H1 (cell line): ENCODE measurements around the gene CEP104. TPM values are rescaled to one million over a fixed set of nuclear protein-coding genes. Genes with fewer than 3 reads are reported as not detected.
"Not testable (repeated sequence)": the region's sequence is repeated elsewhere in the genome, so short reads cannot be mapped to it uniquely, and the experiment has no call there.

ENCODE experiments used
- CTCF ChIA-PET: fragments of 300-600 bp; sonication (Branson Sonifier 250); formaldehyde crosslinking; loops from one replicate; lab custom pipeline; 2021; ENCODE audit not compliant: partially characterized antibody; lab: Charles Lee
- POLR2A ChIA-PET: fragments of 300-600 bp; sonication (Branson Sonifier 250); formaldehyde crosslinking; loops from one replicate; lab custom pipeline; 2021; ENCODE audit warnings: inconsistent platforms; ENCODE audit not compliant: partially characterized antibody; lab: Charles Lee
- DNase-seq, 2 experiments: peaks; one replicate each; pipeline versions ENCODE4 v3.0.0 to v3.0.0-alpha.2; 2010 to 2022; ENCODE audit warnings: low spot score in 2 of 2, low read depth in 1 of 2, mixed read lengths in 1 of 2
- FAIRE-seq: peaks from 2 replicates; lab custom pipeline; 2011; peaks lifted over from hg19 to GRCh38; lab: Jason Lieb, UNC
- H2AFZ ChIP-seq: 2 replicates; pipeline ENCODE4 v1.8.1; 2012; ENCODE audit warnings: low read length, inconsistent platforms
- H2AK5ac ChIP-seq: 2 replicates; pipeline ENCODE4 v1.6.1; 2013; ENCODE audit warnings: low read depth, low read length
- H2BK120ac ChIP-seq: replicated peaks from 2 replicates; pipeline ENCODE3; 2013; ENCODE audit warnings: low read depth, low read length, inconsistent platforms
- H2BK12ac ChIP-seq: 2 replicates; pipeline ENCODE4 v1.6.1; 2013; ENCODE audit warnings: low read depth, low read length
- H2BK15ac ChIP-seq: 2 replicates; pipeline ENCODE4 v1.6.1; 2013; ENCODE audit warnings: low read length
- H2BK20ac ChIP-seq: 2 replicates; pipeline ENCODE4 v1.6.1; 2013; ENCODE audit warnings: low read length
- H2BK5ac ChIP-seq: 2 replicates; pipeline ENCODE4 v1.6.1; 2013; ENCODE audit warnings: low read depth, low read length
- H3K14ac ChIP-seq: 2 replicates; pipeline ENCODE4 v1.6.1; 2013; ENCODE audit warnings: inconsistent platforms; ENCODE audit not compliant: insufficient read length
- H3K18ac ChIP-seq: 2 replicates; pipeline ENCODE4 v1.6.1; 2013; ENCODE audit warnings: low read length; ENCODE audit errors: extremely low read depth
- H3K23ac ChIP-seq: 2 replicates; pipeline ENCODE4 v1.6.1; 2013; ENCODE audit warnings: inconsistent platforms; ENCODE audit not compliant: insufficient read length
- H3K23me2 ChIP-seq: 2 replicates; pipeline ENCODE4 v1.6.1; 2013; ENCODE audit warnings: low read depth, low read length
- H3K27ac ChIP-seq: 2 replicates; pipeline ENCODE4 v1.6.1; 2011; ENCODE audit warnings: low read depth, low read length, inconsistent platforms
- H3K27me3 ChIP-seq, 4 experiments: replicated peaks in 1 of 4; 1 replicate in 1 of 4; 2 replicates in 3 of 4; pipeline versions ENCODE4 v1.6.1 to v1.8.1; 2011 to 2013; ENCODE audit warnings: low read length in 3 of 4, mild to moderate bottlenecking in 3 of 4, inconsistent platforms in 2 of 4, mixed read lengths in 2 of 4, moderate library complexity in 1 of 4; ENCODE audit not compliant: control insufficient read depth in 3 of 4, insufficient read depth in 3 of 4; ENCODE audit errors: extremely low read depth in 1 of 4
- H3K36me3 ChIP-seq, 4 experiments: 2 replicates each; pipeline versions ENCODE4 v1.6.1 to v1.8.1; 2011 to 2013; ENCODE audit warnings: mild to moderate bottlenecking in 4 of 4, low read length in 3 of 4, moderate library complexity in 2 of 4, control low read depth in 1 of 4, inconsistent platforms in 1 of 4; ENCODE audit not compliant: insufficient read depth in 4 of 4, control insufficient read depth in 2 of 4
- H3K4ac ChIP-seq: replicated peaks from 2 replicates; pipeline ENCODE3; 2013; ENCODE audit warnings: low read length, low read depth, mixed read lengths, inconsistent platforms; ENCODE audit not compliant: insufficient read length
- H3K4me1 ChIP-seq, 4 experiments: replicated peaks in 1 of 4; 1 replicate in 1 of 4; 2 replicates in 3 of 4; pipeline versions ENCODE4 v1.6.1 to v1.8.1; 2011 to 2013; ENCODE audit warnings: low read length in 3 of 4, inconsistent platforms in 2 of 4, mixed read lengths in 1 of 4; ENCODE audit not compliant: insufficient read depth in 4 of 4, control insufficient read depth in 3 of 4
- H3K4me2 ChIP-seq, 2 experiments: 2 replicates each; pipeline versions ENCODE4 v1.6.1 to v1.8.1; 2011 to 2013; ENCODE audit warnings: low read depth in 2 of 2, low read length in 2 of 2, control low read depth in 1 of 2, inconsistent platforms in 1 of 2, mild to moderate bottlenecking in 1 of 2; ENCODE audit not compliant: insufficient read depth in 1 of 2
- H3K4me3 ChIP-seq, 4 experiments: fragments of 200-600, 300-600 bp in 1 of 4; sonication (generic), shearing (Covaris generic), sonication (Bioruptor Twin) in 1 of 4; 2 replicates each; pipeline versions ENCODE4 v1.5.1 to v1.8.1; 2011 to 2016; ENCODE audit warnings: low read length in 4 of 4, low read depth in 3 of 4, control low read depth in 2 of 4, inconsistent platforms in 2 of 4, mild to moderate bottlenecking in 2 of 4, mixed read lengths in 1 of 4, moderate library complexity in 1 of 4; ENCODE audit not compliant: insufficient read depth in 2 of 4; ENCODE audit errors: extremely low read depth in 1 of 4
- H3K56ac ChIP-seq: replicated peaks from 2 replicates; pipeline ENCODE3; 2013; ENCODE audit warnings: low read depth, mild to moderate bottlenecking, mixed read lengths, low read length, inconsistent platforms; ENCODE audit not compliant: insufficient read length
- H3K79me1 ChIP-seq: 2 replicates; pipeline ENCODE4 v1.6.1; 2013; ENCODE audit warnings: low read depth, low read length, control low read depth
- H3K79me2 ChIP-seq, 2 experiments: 2 replicates each; pipeline versions ENCODE4 v1.6.1 to v1.8.1; 2012 to 2013; ENCODE audit warnings: low read length in 2 of 2, mild to moderate bottlenecking in 2 of 2, inconsistent platforms in 1 of 2; ENCODE audit not compliant: insufficient read depth in 2 of 2, control insufficient read depth in 1 of 2
- H3K9ac ChIP-seq, 4 experiments: replicated peaks in 1 of 4; 1 replicate in 1 of 4; 2 replicates in 3 of 4; pipeline versions ENCODE4 v1.6.1 to v1.8.1; 2011 to 2013; ENCODE audit warnings: low read depth in 3 of 4, low read length in 3 of 4, control low read depth in 2 of 4, mild to moderate bottlenecking in 2 of 4, moderate library complexity in 2 of 4, inconsistent platforms in 1 of 4; ENCODE audit errors: extremely low read depth in 1 of 4
- H3K9me3 ChIP-seq, 2 experiments: 2 replicates each; pipeline versions ENCODE4 v1.6.1 to v1.8.1; 2012 to 2013; ENCODE audit warnings: mild to moderate bottlenecking in 2 of 2, moderate library complexity in 2 of 2, control low read depth in 1 of 2, inconsistent platforms in 1 of 2, low read depth in 1 of 2, low read length in 1 of 2, mixed read lengths in 1 of 2; ENCODE audit not compliant: insufficient read depth in 2 of 2
- H4K20me1 ChIP-seq, 2 experiments: replicated peaks in 1 of 2; 2 replicates each; pipeline versions ENCODE3 to v1.8.1; 2011 to 2013; ENCODE audit warnings: inconsistent platforms in 2 of 2, low read length in 2 of 2, mild to moderate bottlenecking in 1 of 2; ENCODE audit not compliant: insufficient read depth in 2 of 2, control insufficient read depth in 1 of 2
- H4K5ac ChIP-seq: 2 replicates; pipeline ENCODE4 v1.6.1; 2013; ENCODE audit warnings: low read length, low read depth, mixed read lengths, inconsistent platforms; ENCODE audit not compliant: insufficient read length
- H4K8ac ChIP-seq: 2 replicates; pipeline ENCODE4 v1.8.0; 2013; ENCODE audit warnings: mild to moderate bottlenecking, moderate library complexity, low read length, inconsistent platforms; ENCODE audit not compliant: insufficient read depth; ENCODE audit errors: extremely low read depth
- H4K91ac ChIP-seq: replicated peaks from 2 replicates; pipeline ENCODE3; 2013; ENCODE audit warnings: low read length, mixed read lengths, inconsistent platforms; ENCODE audit not compliant: insufficient read length
- POU5F1 ChIP-seq: IDR thresholded peaks from 2 replicates; pipeline ENCODE4 v1.6.1; 2011; ENCODE audit warnings: low read depth, mild to moderate bottlenecking, low read length, moderate library complexity
- YY1 ChIP-seq: IDR thresholded peaks from 2 replicates; pipeline ENCODE4 v1.6.1; 2011; ENCODE audit warnings: low read depth, mild to moderate bottlenecking, low read length
- WGBS, 2 experiments: shearing (Covaris generic) in 1 of 2; methylation state at CpG; one replicate each; pipeline versions ENCODE4 v1.1.6 to v1.1.7; 2013 to 2015; ENCODE audit warnings: low lambda C conversion rate in 2 of 2, mixed read lengths in 2 of 2, inconsistent platforms in 1 of 2, low coverage in 1 of 2, missing lambda C conversion rate in 1 of 2; ENCODE audit not compliant: insufficient replicate concordance in 2 of 2, insufficient coverage in 1 of 2, insufficient read length in 1 of 2; ENCODE audit errors: extremely low coverage in 1 of 2, missing lambda C conversion rate in 1 of 2; 5-methylcytosine and 5-hydroxymethylcytosine counted together
- polyA plus RNA-seq, 7 experiments: library from polyadenylated mRNA; depleted of rRNA in 3 of 7; stranded (reverse) in 5 of 7; unstranded in 2 of 7; fragments of >200 nt in 5 of 7; fragments of 200-250 nt in 2 of 7; gene quantifications; 1 replicate in 5 of 7; 2 replicates in 1 of 7; 4 replicates in 1 of 7; pipeline versions ENCODE4 v1.2.1 to v1.2.3, GENCODE V29; 2011 to 2013; ENCODE audit warnings: missing spikeins in 2 of 7, mixed read lengths in 2 of 7
- total RNA-seq: library from RNA; stranded (reverse); fragmentation: NEBNext Ultra II Directional; extraction: Animal tissue kit (Norgen Biotek cat#: 25700); gene quantifications from 2 replicates; pipeline ENCODE4 v1.2.1, GENCODE V29; 2021
- TF ChIP-seq, protein P1 (sequence below): IDR thresholded peaks from 2 replicates; pipeline ENCODE4 v1.6.1; 2011; ENCODE audit warnings: low read depth, mild to moderate bottlenecking, low read length; ENCODE audit not compliant: insufficient read depth

Gene CEP104
- total and polyA plus RNA-seq, 2 of the 8 experiments (the other 6 are each of a cell fraction or from before 2014, with no cell fraction given): 8.0 to 43.9 TPM

DNA sequence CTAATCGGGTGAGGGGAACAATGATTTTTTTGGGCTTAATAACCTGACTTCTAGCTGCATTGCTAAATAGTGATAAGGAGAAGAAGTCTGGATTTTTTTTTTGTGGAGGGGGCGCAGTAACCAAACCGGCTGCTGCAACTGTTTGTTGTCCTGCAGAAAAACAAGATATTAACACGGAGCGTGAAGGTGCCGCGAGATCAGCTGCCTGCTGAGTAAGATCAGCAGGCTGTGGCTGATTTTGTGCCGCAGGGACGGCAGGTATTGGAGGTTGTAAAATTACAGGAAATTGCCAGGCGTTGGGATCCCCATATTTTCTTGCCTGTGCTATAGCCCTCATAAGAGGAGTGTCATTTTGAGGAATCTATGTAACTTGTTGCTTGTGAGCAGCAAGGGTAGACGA is 52.0 kb downstream of the CEP104 start (continued):
- TF ChIP-seq, protein P1, sequence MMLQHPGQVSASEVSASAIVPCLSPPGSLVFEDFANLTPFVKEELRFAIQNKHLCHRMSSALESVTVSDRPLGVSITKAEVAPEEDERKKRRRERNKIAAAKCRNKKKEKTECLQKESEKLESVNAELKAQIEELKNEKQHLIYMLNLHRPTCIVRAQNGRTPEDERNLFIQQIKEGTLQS: no peak
- TF ChIP-seq POU5F1: no peak
- TF ChIP-seq YY1: no peak

- H3K23me2 ChIP-seq, H4K5ac ChIP-seq, H3K4me3 ChIP-seq, H2BK5ac ChIP-seq, H3K23ac ChIP-seq, H3K4ac ChIP-seq, POLR2A ChIA-PET, H3K4me1 ChIP-seq, H3K36me3 ChIP-seq, H3K9ac ChIP-seq, H2AK5ac ChIP-seq, H3K79me2 ChIP-seq, H3K27me3 ChIP-seq, H3K4me2 ChIP-seq, H3K56ac ChIP-seq, H3K27ac ChIP-seq, H4K91ac ChIP-seq, H2BK20ac ChIP-seq, H4K20me1 ChIP-seq, H3K14ac ChIP-seq, H2BK12ac ChIP-seq, FAIRE-seq, DNase-seq, H3K18ac ChIP-seq, H3K79me1 ChIP-seq, H2BK120ac ChIP-seq, H2BK15ac ChIP-seq, H4K8ac ChIP-seq, H2AFZ ChIP-seq: not testable (repeated sequence)
- H3K9me3 ChIP-seq: peaks cover 8 to 19% of the 10 kb centered on the region in 2 experiments; a peak in 3 of 4 replicates
- CTCF ChIA-PET: interaction anchor here (0.6 to 1.7 kb wide), 9 partner anchors 11 to 41 kb away, joined by 3 to 6 read pairs (median 4); no protein-coding TSS in a partner anchor
- 84% methylated on average over 7 of the region's 7 CpGs; no CpG with 5 or more reads in 1 of the 2 experiments for WGBS, 2 experiments
These were observed 52.4 kb downstream of the CEP104 start for GRCh38 chr1:3804627-3804944.
